ENCODE data around the gene ARPP21.

GRCh38 chr3:35598804-35599203 is 40.5 kb upstream of the ARPP21 start:
- TF ChIP-seq POLR2A (IDR thresholded peaks at IDR 0.05) (no peak), CTCF (IDR thresholded peaks at IDR 0.05 in 8 of 11, conservative IDR thresholded peaks at IDR 0.05 in 3 of 11) (no peak)
